Stimulated activated naive CD8-positive, alpha-beta T cell treated with anti-CD3 and anti-CD28 coated beads, Interleukin-15, Interleukin-2, amounts not matched to agents 100 U/mL and 50 U/mL, for 24 hours (primary cell): ENCODE results near the gene CBLIF.
"Not testable (repeated sequence)": the region's sequence is repeated elsewhere in the genome, so short reads cannot be mapped to it uniquely, and the experiment has no call there.

ENCODE experiments used
- ATAC-seq: fragments of 150-1000 bp; cut with Tn5 transposase; one replicate; pipeline ENCODE4 v1.10.0; 2021
- DNase-seq: peaks from one replicate; pipeline ENCODE4 v3.0.0; 2021

The CBLIF gene

GRCh38 chr11:59845399-59845798, at the start of gene CBLIF:
Gene CBLIF, minus strand, starts transcription at chr11:59845499. Its CDS starts 46 bp downstream, at chr11:59845453.
- DNase-seq, result no peak
- ATAC-seq, result no peak

GRCh38 chr11:59894616-59895015, 49.3 kb upstream of the CBLIF start:
- DNase-seq, result no peak
- no peak for ATAC-seq

- ATAC-seq, result no peak
- no peak for DNase-seq
Observed at GRCh38 chr11:59891781-59892181, 46.5 kb upstream of the CBLIF start.

- not testable (repeated sequence) for ATAC-seq, DNase-seq
Observed at GRCh38 chr11:59887156-59887555, 41.9 kb upstream of the CBLIF start.

GRCh38 chr11:59883597-59883996, 38.3 kb upstream of the CBLIF start:
- no peak for ATAC-seq
- no peak for DNase-seq

GRCh38 chr11:59879567-59879966, 34.3 kb upstream of the CBLIF start:
- ATAC-seq (no peak), DNase-seq (no peak)

GRCh38 chr11:59878575-59878974, 33.3 kb upstream of the CBLIF start, which contains the start of gene OOSP3:
Gene OOSP3, plus strand, starts transcription at chr11:59878782. Its CDS starts 27 bp downstream, at chr11:59878809.
- DNase-seq, result no peak
- no peak for ATAC-seq

GRCh38 chr11:59877784-59878183, 32.5 kb upstream of the CBLIF start:
- no peak for ATAC-seq
- no peak for DNase-seq

GRCh38 chr11:59877325-59877724, 32.0 kb upstream of the CBLIF start:
- ATAC-seq (no peak), DNase-seq (no peak)

- no peak for ATAC-seq
- no peak for DNase-seq
Observed at GRCh38 chr11:59875856-59876519, 30.7 kb upstream of the CBLIF start.

- no peak for DNase-seq
- no peak for ATAC-seq
Observed at GRCh38 chr11:59872076-59872475, 26.8 kb upstream of the CBLIF start.

- DNase-seq, result no peak
Observed at GRCh38 chr11:59867946-59868345, 22.6 kb upstream of the CBLIF start.

GRCh38 chr11:59866836-59867235, 21.5 kb upstream of the CBLIF start:
- no peak for ATAC-seq
- no peak for DNase-seq

More at GRCh38 chr11:59867946-59868345, 22.6 kb upstream of the CBLIF start:
- no peak for ATAC-seq

GRCh38 chr11:59866397-59866796, 21.1 kb upstream of the CBLIF start, which contains the start of gene TCN1:
Gene TCN1, minus strand, starts transcription at chr11:59866487. Its CDS starts 17 bp downstream, at chr11:59866470.
- DNase-seq, result no peak

GRCh38 chr11:59865031-59865430, 19.7 kb upstream of the CBLIF start:
- DNase-seq (no peak), ATAC-seq (peak; percentile 59)

More at GRCh38 chr11:59866397-59866796, 21.1 kb upstream of the CBLIF start, which contains the start of gene TCN1:
- no peak for ATAC-seq

GRCh38 chr11:59862252-59862651, 17.0 kb upstream of the CBLIF start:
- ATAC-seq (no peak), DNase-seq (no peak)

GRCh38 chr11:59859673-59860072, 14.4 kb upstream of the CBLIF start:
- ATAC-seq (no peak), DNase-seq (no peak)

- peak; percentile 7 for DNase-seq
- ATAC-seq, result peak; percentile 83
Observed at GRCh38 chr11:59857439-59858434, 12.4 kb upstream of the CBLIF start.

- ATAC-seq, result no peak
- DNase-seq, result no peak
Observed at GRCh38 chr11:59854871-59855270, 9.6 kb upstream of the CBLIF start.

GRCh38 chr11:59851416-59851815, 6.1 kb upstream of the CBLIF start:
- ATAC-seq, DNase-seq: not testable (repeated sequence)

- ATAC-seq, result not testable (repeated sequence)
Observed at GRCh38 chr11:59849551-59849950, 4.3 kb upstream of the CBLIF start.

GRCh38 chr11:59849129-59849528, 3.8 kb upstream of the CBLIF start:
- ATAC-seq (no peak), DNase-seq (no peak)

More at GRCh38 chr11:59849551-59849950, 4.3 kb upstream of the CBLIF start:
- DNase-seq, result not testable (repeated sequence)

- not testable (repeated sequence) for DNase-seq, ATAC-seq
Observed at GRCh38 chr11:59848439-59848838, 3.1 kb upstream of the CBLIF start.
